GM19025 (cell line): ENCODE data around the gene CCDC91.
"Not testable (repeated sequence)": the region's sequence is repeated elsewhere in the genome, so short reads cannot be mapped to it uniquely, and the experiment has no call there.

Experiments used
- ATAC-seq: cut with Tn5 transposase; IDR thresholded peaks from one replicate; pipeline ENCODE4 v1.9.1; 2021; ENCODE audit warnings: mild to moderate bottlenecking, low read depth, moderate library complexity; ENCODE audit not compliant: unreplicated experiment

Gene CCDC91

GRCh38 chr12:28227251-28227650 is 37.0 kb downstream of the CCDC91 start:
- ATAC-seq, result no peak

GRCh38 chr12:28231248-28231647 is 41.0 kb downstream of the CCDC91 start:
- no peak for ATAC-seq

- ATAC-seq, result no peak
Observed at GRCh38 chr12:28232211-28232928, 42.1 kb downstream of the CCDC91 start.

DNA sequence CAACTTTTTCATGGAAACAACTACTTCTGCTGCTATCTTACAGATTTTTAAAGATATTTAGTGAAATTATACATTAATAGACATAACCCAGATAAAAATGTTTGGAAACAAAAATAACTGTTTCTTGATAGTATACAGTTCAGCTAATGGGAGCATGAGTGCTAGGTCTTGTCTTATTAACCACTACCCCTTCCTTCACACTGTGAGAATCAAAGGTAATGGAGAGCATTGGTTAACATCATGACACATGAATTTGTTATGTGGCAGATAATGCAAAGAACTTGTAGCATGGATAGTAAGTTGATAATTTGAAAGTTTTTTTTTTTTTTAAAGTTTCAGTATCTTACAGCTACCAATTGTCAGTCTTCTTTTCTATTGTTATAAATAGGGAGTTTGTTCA is 44.2 kb downstream of the CCDC91 start:
- no peak for ATAC-seq

DNA sequence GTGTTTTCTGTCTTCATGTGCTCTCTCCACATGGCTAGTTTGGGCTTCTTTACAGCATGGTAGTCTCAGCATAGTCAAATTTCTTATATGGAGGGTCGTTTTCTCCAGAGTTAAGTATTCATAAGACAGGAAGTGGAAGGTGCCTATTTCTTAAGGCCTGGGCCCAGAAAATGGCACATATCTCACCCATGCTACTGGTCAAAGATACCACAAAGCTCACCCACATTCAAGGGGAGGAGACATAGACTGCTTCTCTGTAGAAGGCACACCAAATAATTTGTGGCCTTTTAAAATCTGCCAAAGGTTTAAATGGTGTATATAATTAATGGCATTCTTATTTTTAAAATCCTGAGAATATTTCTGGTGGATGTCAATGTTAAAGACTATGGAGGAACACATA is 44.8 kb downstream of the CCDC91 start:
- ATAC-seq, result no peak

- no peak for ATAC-seq
Observed at GRCh38 chr12:28235985-28236384, 45.7 kb downstream of the CCDC91 start.

DNA sequence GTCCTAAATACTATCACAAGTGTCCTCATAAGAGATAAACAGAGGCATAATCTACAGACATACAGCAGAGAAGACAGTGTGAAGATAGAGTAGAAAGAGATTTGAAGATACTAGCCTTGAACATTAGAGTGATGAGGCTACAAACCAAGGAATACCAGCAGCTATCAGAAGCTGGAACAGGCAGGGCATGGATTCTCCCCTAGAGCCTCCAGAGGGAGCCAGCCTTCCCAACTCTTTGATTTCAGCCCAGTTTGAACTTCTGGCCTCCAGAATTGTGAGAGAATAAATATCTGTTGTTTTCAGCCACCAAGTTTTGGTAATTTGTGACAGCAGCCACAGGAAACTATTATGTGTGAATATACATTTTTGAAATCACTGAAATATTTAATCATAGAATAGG is 47.2 kb downstream of the CCDC91 start:
- no peak for ATAC-seq

DNA sequence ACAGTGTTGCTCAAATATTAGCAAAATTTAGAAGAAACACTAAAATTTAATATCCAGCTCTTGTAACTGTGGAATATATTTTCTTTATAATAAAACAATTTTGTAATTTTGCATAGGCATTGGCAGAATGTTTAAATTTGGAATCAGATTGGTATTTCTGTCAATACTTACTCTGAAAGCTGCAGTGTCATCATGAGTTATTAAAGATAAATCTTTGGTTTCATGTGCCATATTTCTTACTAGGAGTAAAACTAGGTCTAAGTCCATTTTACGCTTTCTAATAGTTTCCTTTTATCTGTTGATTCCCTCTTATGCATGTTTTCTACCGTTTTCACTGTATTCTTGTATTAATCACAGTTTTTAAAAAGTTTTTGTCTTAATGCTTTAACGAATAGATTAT is 49.7 kb downstream of the CCDC91 start:
- ATAC-seq, result no peak

DNA sequence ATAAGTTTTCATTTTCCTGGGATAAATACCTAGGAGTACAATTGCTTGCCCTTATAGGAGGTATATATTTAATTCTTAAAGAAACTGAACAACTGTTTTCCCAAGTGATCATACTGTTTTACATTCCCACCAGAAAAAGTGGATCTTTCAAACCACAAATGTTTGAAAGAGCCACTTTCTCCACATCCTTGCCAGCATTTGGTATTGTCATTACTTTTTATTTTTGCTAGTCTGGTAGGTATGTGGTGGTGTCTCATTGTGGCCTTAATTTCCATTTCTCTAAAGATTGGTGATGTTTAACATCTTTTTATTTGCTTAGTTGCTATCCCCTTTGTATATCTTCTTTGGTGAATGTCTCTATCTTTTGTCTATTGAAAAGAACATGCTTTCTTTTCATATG is 50.6 kb downstream of the CCDC91 start:
- ATAC-seq, result no peak

DNA sequence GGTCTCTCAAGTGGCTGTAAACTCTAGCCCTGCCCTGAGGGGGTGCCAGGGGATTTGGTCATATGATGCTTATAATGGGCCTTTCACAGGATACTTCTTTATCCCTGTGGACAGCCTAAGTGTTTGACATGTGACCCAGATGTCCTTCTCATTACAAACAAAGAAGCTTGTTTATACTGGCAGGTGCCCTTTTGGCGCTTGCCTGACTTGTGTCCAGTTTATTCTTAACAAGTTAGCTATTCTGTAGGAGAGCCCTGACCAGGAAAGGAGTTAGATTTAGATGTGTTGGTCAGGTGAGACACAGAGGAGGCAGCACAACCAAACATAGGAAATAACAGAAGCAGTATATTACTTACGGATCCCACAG is 51.9 kb downstream of the CCDC91 start:
- no peak for ATAC-seq

- ATAC-seq, result no peak
Observed at GRCh38 chr12:28242496-28243309, 52.4 kb downstream of the CCDC91 start.

DNA sequence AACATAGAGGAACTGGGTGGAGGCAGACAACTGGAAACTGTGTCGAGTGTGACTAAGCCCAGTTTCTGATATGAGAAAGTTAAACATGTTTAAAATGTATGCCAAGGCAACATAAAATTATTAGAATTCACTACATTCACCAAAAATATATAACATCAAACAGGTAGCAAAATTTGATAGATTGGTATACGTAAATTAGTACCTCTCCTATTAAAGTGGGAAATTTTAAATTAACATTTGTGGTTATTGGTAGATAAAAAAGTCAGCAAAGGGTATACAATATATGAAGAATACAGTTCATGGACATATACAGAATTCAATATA is 53.0 kb downstream of the CCDC91 start:
- ATAC-seq, result no peak

- ATAC-seq, result no peak
Observed at GRCh38 chr12:28247806-28248205, 57.5 kb downstream of the CCDC91 start.

GRCh38 chr12:28248555-28249145 is 58.4 kb downstream of the CCDC91 start:
- no peak for ATAC-seq

- ATAC-seq, result peak; percentile 88
Observed at GRCh38 chr12:28253161-28253641, 62.9 kb downstream of the CCDC91 start.

DNA sequence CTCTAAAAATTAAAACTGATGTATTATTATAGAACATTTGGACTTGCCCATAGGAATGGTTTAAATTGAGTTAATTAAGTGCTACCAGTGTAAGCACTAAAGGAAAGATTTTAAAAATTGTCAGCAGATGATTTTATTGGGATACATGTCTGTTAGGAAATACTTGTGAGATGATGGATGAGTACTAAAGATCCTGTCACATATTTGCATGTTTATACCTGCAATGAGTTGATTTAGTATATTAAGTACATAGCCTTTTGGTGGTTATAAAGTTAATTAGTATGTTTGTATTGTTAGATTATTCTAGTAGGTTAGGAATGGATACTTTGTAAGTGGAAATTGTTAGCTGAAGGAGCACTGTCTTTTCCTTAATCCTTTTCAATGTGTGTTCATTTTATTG is 67.2 kb downstream of the CCDC91 start:
- no peak for ATAC-seq

GRCh38 chr12:28258998-28259397 is 68.7 kb downstream of the CCDC91 start:
- ATAC-seq, result no peak

DNA sequence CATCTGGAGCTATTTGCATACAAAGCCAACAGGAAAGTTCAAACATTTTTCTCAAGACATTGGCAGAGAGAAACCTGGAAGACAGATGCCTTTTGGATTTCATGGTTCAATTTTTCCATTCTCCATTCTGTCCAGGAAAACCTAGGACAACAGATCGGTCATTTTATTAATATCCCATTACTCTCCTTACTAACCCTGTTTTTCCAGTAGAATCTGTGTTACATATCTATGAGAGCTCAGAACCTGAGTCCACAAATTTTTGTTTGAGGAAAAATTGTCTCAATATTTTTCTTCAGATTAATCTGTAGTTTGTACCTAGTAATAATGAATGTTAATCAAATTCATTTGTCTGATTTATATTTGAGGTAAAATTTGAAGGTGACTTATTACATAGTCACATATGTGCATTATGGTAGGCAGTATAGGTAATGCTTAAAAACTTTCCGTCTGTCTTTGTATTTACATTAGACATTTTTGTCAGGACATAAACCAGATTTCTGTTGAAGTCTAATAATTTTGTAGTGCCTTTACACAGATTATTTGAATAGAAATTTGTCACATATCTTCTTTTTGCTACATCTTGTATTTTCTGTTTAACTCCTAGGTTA is 75.3 kb downstream of the CCDC91 start:
- no peak for ATAC-seq

DNA sequence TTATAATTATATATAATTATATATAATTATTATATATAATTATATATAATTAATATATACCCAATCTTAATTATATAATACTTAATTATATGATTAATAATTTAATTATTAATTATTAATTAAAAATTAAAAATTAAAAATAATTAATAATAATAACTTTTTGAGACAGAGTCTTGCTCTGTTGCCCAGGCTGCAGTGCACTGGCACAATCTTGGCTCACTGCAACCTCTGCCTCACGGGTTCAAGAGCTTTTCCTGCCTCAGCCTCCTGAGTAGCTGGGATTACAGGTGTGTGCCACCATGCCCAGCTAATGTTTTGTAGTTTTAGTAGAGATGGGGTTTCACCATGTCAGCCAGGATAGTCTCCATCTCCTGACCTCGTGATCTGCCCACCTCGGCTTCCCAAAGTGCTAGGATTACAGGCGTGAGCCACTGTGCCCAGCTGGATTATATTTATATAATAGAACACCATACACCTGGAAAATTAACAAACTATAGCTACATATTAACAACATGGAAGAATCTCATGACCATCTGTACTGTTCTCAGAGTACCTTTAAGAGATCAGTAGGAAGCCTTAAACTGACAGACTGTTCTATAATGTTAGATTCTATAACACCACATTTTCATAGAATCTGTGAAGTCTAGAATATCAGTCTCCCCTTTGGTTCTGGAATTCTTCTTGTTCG is 77.8 kb downstream of the CCDC91 start:
- not testable (repeated sequence) for ATAC-seq

GRCh38 chr12:28268608-28269229 is 78.5 kb downstream of the CCDC91 start:
- no peak for ATAC-seq
